Calu3 (cell line): Measurements from ENCODE around the gene TP53I11. TPM values are rescaled to one million over a fixed set of nuclear protein-coding genes. Genes with fewer than 3 reads are reported as not detected.

ENCODE experiments used
- BruUV-seq: library from RNA; stranded (reverse); fragments of 400-500 nt; replicated peaks from 2 replicates; lab custom pipeline; 2021; lab: Mats Ljungman, UMichigan
- CTCF ChIA-PET: fragments of 300-600 bp; sonication (Branson Sonifier 250); formaldehyde crosslinking; loops from one replicate; lab custom pipeline; 2022; ENCODE audit warnings: antibody characterized with exemption; lab: Charles Lee
- DNase-seq: peaks from one replicate; pipeline ENCODE4 v3.0.0; 2022
- H3K27ac Mint-ChIP-seq: one replicate; pipeline ENCODE4 v1.8.0; 2022; ENCODE audit warnings: mixed read lengths; ENCODE audit not compliant: unreplicated experiment
- H3K27me3 Mint-ChIP-seq: one replicate; pipeline ENCODE4 v1.8.0; 2022; ENCODE audit warnings: mixed read lengths; ENCODE audit not compliant: unreplicated experiment
- H3K36me3 Mint-ChIP-seq: one replicate; pipeline ENCODE4 v1.8.0; 2022; ENCODE audit warnings: mild to moderate bottlenecking, moderate library complexity, mixed read lengths; ENCODE audit not compliant: insufficient read depth, unreplicated experiment
- H3K4me1 Mint-ChIP-seq: one replicate; pipeline ENCODE4 v1.8.0; 2022; ENCODE audit warnings: mild to moderate bottlenecking, low read depth, mixed read lengths; ENCODE audit not compliant: unreplicated experiment
- H3K4me3 Mint-ChIP-seq: one replicate; pipeline ENCODE4 v1.8.0; 2022; ENCODE audit warnings: mild to moderate bottlenecking, low read depth, moderate library complexity, mixed read lengths; ENCODE audit not compliant: unreplicated experiment
- H3K9me3 Mint-ChIP-seq: one replicate; pipeline ENCODE4 v1.8.0; 2022; ENCODE audit warnings: low read depth, mixed read lengths; ENCODE audit not compliant: unreplicated experiment
- CTCF ChIP-seq: fragments of 200-600 bp; IDR thresholded peaks from one replicate; pipeline ENCODE4 v1.8.0; 2022; ENCODE audit warnings: antibody characterized with exemption; ENCODE audit not compliant: unreplicated experiment
- intact Hi-C: fragments of 100-400 bp; cut with micrococcal nuclease; formaldehyde crosslinking; loops from one replicate; pipeline ENCODE4 v1.10.0; 2022; ENCODE audit not compliant: unreplicated experiment
- total RNA-seq: library from RNA; stranded (reverse); gene quantifications from 2 replicates; pipeline ENCODE4 v1.2.3, GENCODE V29; 2022

TP53I11 gene
- total RNA-seq, 1 experiment from 2014 or later = 27.8 TPM

GRCh38 chr11:44909557-44909956 lies 41.1 kb downstream of the TP53I11 start:
- intact Hi-C loops = loop anchor here (10.0 kb wide), 1 partner anchor 355 kb away; no protein-coding TSS in a partner anchor
- DNase-seq = no peak
- H3K4me1 Mint-ChIP-seq = no peaks in the 10 kb centered on the region
- H3K4me3 Mint-ChIP-seq = no peak overlapping the region
- TF ChIP-seq CTCF = no peak
- CTCF ChIA-PET = no interaction called here
- no peaks in the 10 kb centered on the region for H3K9me3 Mint-ChIP-seq
- BruUV-seq = no TSS peak
- H3K27ac Mint-ChIP-seq = no peak overlapping the region
- peaks cover 76% of the 10 kb centered on the region for H3K27me3 Mint-ChIP-seq
- H3K36me3 Mint-ChIP-seq = no peaks in the 10 kb centered on the region

GRCh38 chr11:44906649-44907048 lies 44.0 kb downstream of the TP53I11 start:
- H3K36me3 Mint-ChIP-seq = no peaks in the 10 kb centered on the region
- intact Hi-C loops = loop anchor here (10.0 kb wide), 1 partner anchor 352 kb away; no protein-coding TSS in a partner anchor
- no peak for TF ChIP-seq CTCF
- no peak overlapping the region for H3K27ac Mint-ChIP-seq
- BruUV-seq = no TSS peak
- DNase-seq = no peak
- CTCF ChIA-PET = interaction anchor here (1.0 kb wide), 1 partner anchor 19 kb away, joined by 3 read pairs; no protein-coding TSS in a partner anchor
- no peaks in the 10 kb centered on the region for H3K4me1 Mint-ChIP-seq
- H3K9me3 Mint-ChIP-seq = no peaks in the 10 kb centered on the region
- H3K27me3 Mint-ChIP-seq = peaks cover 91% of the 10 kb centered on the region
- no peak overlapping the region for H3K4me3 Mint-ChIP-seq

- no peak for DNase-seq
- peaks cover 91% of the 10 kb centered on the region for H3K27me3 Mint-ChIP-seq
- H3K9me3 Mint-ChIP-seq = no peaks in the 10 kb centered on the region
- no TSS peak for BruUV-seq
- CTCF ChIA-PET = no interaction called here
- no peaks in the 10 kb centered on the region for H3K36me3 Mint-ChIP-seq
- no peak overlapping the region for H3K27ac Mint-ChIP-seq
- TF ChIP-seq CTCF = no peak
- no peak overlapping the region for H3K4me3 Mint-ChIP-seq
- intact Hi-C loops = loop anchor here (10.0 kb wide), 1 partner anchor 350 kb away; no protein-coding TSS in a partner anchor
- no peaks in the 10 kb centered on the region for H3K4me1 Mint-ChIP-seq
Observed at GRCh38 chr11:44905131-44905866, 45.4 kb downstream of the TP53I11 start.

GRCh38 chr11:44904261-44905020 lies 46.2 kb downstream of the TP53I11 start:
- Mint-ChIP-seq H3K27ac (no peak overlapping the region), H3K9me3 (no peaks in the 10 kb centered on the region), H3K4me3 (no peak overlapping the region), H3K27me3 (peaks cover 91% of the 10 kb centered on the region), H3K4me1 (no peaks in the 10 kb centered on the region), H3K36me3 (no peaks in the 10 kb centered on the region)
- intact Hi-C loops = loop anchor here (10.0 kb wide), 1 partner anchor 350 kb away; no protein-coding TSS in a partner anchor
- DNase-seq = no peak
- BruUV-seq = no TSS peak
- no peak for TF ChIP-seq CTCF
- CTCF ChIA-PET = no interaction called here
